Activated CD4-positive, alpha-beta T cell treated with anti-CD3 and anti-CD28 coated beads, Interleukin-2, amount 50 U/mL, for 4 hours (primary cell): ENCODE results near the gene SURF4.
A peak's percentile ranks its signal among the peaks of the same experiment; 100 is the strongest.
"Not testable (repeated sequence)": the region's sequence is repeated elsewhere in the genome, so short reads cannot be mapped to it uniquely, and the experiment has no call there.

ENCODE experiments used
- DNase-seq, 2 experiments: peaks; one replicate each; pipeline ENCODE4 v3.0.0-alpha.2; 2020

Gene SURF4

GRCh38 chr9:133349965-133350616 is 25.8 kb downstream of the SURF4 start:
- DNase-seq = no peak

- no peak for DNase-seq
Measured at GRCh38 chr9:133348718-133349573, 26.9 kb downstream of the SURF4 start.

- peak; percentile 90 to 91 for DNase-seq
Measured at GRCh38 chr9:133347985-133348717, 27.7 kb downstream of the SURF4 start, which contains the start of the genes MED22 and RPL7A. Gene MED22, minus strand, starts transcription at chr9:133348131. Its CDS starts 1,469 bp downstream, at chr9:133346662. Gene RPL7A, plus strand, starts transcription at chr9:133348218. Its CDS starts 26 bp downstream, at chr9:133348244.

DNA sequence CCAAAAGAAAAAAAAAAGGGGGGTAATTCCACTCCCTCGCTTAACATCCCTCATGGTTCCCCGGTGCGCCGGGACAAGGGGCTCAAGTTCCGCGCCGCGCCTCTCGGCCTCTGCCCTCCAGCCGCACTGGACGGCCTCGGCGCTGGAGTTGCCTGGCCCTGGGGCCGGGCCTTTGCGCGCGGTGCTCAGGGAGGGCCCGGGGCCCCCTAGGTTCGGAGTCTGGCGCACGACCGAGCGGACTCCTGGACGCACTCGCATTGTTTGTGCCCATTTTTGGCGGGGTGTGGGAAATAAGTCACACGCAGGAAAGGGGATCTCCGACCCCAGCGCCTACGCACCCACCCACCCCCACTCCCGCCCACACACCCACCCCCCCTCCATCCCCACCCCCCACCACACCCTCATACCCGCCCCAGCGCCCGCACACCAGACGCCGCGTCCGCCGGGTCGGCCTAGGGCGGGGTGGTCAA is 28.3 kb downstream of the SURF4 start:
- DNase-seq = peak in 1 of 2 experiments; percentile 47

DNA sequence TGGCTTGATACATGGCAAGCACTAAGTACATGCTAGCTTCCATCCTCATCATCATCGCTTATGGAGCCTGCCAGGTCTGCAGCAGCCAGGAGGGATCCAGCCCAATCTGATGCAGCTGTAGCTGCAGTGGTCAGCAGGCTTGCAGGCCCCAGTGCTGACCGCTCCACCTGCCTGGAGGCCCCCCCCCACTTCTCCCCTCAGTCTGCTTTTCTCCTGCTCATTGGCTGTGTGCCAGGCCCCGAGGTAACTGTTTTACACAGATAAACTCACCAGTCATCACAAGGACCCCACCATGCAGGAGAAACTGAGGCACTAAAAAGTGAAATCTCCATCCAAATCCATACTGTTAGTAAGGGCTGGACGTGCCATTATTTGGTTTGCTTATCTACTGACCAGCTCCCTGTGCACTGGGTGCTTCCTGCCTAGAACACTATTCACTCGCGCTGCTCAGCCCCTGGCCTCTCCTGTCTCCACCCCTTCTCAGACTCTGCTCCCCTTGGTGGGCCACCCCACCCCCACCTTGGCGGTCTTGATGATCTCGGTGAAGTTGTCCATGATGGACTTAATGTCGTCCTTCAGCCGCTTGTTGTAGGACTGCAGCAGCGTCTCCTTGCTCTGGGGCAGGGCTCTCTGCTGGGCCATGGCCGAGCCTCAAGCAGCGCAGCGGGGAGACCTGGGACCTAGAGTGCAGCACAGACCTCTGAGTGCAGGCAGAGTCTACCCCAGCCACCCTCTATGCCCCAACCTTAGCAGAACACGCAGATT is 29.7 kb downstream of the SURF4 start:
- DNase-seq = no peak

DNA sequence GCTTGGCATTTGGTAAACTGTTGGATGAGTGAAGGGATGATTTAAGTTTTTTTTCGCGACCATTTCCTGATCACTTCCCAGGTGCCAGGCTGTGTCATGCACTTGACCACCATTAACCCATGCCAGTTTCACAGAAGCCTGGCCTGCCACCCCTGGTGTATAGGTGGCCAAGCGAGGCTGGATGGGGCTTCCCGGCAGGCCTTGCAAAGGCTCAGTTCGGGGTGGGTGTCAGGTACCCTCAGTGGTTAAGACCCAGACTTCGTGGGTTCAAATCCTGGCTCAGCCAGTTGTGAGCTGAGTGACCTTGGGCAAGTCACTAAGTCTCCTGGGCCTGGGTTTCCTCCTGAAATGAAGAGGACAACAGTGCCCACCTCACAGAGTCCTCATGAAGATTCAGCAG is 30.3 kb downstream of the SURF4 start:
- DNase-seq = no peak

- no peak for DNase-seq
Measured at GRCh38 chr9:133344979-133345378, 30.9 kb downstream of the SURF4 start.

DNA sequence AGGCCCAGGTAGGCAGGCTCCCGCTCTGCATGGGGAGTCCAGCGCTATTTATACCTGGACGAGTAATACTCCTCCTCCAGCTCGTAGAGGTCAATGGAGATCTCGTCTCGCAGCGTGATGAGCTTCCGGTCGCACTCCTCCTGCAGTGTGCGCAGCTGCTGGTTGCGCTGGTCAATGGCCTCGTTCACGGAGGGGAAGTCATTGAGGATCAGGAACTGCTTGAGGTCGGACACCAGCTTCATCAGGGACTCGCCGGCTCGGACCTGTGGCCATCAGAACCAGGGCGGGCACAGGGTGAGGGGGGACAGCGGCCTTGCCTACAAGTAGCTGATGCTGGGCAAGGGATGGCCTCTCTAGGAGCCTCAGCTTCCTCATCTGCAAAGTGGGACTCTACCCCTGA is 31.8 kb downstream of the SURF4 start:
- DNase-seq = no peak

DNA sequence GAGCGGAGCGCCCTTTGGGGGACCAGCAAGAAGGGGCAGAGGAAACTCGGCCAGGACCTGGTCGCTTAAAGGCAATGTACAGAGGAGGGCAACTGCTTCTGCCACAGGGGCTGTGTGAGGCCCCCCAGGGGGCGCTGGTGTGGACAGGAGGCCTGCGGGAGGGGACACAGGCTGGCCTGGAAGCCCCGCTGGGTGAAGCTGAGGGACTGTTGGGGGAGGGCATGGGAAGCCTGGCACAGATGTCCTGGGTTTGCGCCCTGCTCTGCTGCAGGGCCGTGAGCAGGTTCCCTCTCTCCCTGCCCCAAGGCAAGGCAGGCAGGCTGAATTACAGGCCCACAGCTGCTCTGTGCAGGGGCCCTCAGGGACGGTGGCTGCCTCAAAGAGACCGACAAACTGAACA is 33.3 kb downstream of the SURF4 start:
- no peak for DNase-seq

DNA sequence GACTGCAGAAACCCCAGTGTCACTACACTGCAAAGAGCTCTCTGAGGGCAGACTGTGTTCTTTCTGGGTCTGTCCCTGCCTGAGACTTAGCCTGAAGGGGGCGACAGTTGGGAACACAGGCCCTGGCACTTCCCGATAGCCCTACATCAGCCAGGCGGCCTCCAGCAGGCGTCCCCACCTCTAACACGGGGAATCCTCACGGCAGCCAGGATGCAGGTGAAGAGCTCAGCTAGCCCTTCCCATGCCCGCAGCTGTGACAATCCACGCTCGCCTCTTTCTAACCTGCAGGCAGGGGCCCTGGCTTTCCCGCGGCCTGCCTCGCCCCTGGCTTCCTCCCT is 33.8 kb downstream of the SURF4 start:
- DNase-seq = no peak

DNA sequence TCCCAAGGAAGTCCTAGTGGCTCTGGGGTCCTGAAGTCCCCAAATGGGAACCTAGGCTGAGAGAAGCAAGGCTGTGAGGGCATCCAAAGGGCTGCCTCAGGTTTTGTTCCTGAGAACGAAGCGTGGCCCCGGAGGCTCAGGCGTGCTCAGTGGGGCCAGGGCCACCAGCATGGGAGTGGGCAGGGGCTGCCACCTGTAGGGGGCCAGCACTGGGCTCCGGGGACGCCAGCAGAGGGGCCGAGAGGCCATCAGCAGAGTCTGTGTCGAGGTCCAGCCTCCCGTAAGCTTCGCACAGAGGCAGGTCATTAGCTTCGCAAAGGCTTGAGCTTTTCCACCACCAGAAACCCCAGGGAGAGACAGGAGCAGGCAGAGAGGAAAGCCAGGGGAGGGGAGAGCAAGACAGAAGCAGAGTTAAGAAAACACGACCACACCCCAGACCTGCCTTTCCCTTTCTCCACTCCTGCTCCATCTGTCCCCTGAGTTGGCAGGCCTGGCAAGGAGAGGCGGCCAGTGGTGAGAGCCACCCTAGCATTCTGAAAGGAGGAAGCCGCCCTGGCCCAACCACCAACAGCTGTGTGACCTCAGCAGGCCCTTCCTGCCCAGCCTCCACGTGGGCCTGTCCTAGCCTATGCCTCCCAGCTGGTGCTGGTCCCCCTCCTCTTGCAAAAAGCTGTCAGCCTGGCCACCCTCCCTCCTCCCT is 34.3 kb downstream of the SURF4 start:
- DNase-seq = no peak

DNA sequence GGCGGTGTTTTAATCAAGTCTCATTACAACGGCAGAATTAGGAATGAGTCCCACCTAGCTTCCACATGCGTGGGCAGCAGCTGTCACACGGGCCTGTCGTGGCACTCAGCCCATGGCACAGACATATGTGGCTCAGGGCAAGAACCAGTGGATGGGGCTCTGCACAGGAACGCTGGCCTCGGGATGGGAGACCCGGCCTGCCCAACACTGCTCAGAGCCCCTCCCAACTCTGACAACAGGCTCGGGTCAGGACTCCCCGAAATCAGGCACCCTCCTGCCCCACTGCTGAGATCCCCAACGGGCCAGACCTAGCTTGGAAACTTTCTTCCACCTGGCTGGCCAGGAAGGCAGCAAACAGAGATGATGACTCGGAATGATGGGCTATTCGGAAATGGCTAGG is 34.9 kb downstream of the SURF4 start:
- DNase-seq = no peak

DNA sequence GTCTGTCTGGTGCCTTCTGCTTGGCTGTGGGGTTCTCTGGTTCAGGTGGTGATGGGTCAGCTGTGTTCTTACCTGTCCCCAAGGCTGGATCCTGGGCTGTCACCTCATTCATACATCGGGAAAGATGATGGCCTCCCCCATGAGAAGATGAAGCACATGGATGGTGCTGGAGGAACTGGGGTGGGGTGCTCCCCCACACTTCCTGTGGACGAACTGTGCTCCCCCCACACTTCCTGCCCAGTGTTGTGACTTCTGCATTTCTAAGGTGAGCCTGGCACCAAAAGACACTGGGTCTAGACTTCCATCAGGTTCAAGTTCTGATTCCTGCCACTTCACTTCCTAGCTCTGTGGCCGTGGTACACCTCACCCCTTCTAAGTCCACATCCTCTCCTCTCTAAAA is 35.6 kb downstream of the SURF4 start:
- DNase-seq = no peak

DNA sequence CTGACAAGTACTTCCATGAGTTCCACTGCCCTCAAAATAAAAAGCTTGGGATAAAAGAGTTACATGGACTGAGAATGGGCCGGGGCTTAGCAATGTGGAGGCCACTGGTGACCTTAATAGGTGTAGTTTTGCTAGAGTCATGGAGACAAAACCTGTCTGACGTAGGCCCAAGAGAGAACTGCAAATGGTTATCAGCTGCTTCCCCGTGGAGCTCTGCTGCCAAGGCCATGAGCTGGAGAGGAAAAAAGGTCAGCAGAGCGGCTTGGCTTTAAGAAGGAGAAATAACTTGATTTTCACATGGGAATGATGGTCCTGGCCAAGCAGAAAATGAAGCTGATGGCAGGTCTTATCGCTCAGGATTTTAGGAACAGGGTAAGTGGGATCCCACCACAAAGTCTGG is 36.2 kb downstream of the SURF4 start:
- DNase-seq = no peak

GRCh38 chr9:133335924-133336811 is 39.7 kb downstream of the SURF4 start, which contains the start of gene SURF6:
Gene SURF6, minus strand, starts transcription at chr9:133336188. Its CDS starts 56 bp downstream, at chr9:133336132.
- peak; percentile 89 to 91 for DNase-seq

GRCh38 chr9:133334888-133335287 is 41.0 kb downstream of the SURF4 start:
- not testable (repeated sequence) for DNase-seq

DNA sequence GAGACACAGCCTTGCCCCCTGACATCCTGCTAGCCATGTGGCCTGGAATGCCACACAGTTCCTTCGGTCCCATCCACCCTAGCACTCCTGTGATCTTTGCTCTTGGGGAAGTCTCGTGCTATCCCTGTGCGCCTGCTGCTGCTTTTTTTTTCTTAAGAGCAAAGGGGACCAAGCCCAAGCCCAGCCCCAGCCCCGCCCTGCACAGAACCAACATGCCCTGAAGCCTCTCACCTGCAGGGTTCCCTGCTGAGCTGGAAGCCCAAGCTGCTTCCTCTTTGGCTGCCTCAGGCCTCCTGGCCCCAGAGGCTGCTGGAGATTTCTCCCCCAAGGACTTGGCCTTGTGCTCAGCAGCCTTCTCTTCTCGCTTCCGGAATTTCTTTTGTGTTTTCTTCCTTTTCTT is 41.7 kb downstream of the SURF4 start:
- DNase-seq = no peak

DNA sequence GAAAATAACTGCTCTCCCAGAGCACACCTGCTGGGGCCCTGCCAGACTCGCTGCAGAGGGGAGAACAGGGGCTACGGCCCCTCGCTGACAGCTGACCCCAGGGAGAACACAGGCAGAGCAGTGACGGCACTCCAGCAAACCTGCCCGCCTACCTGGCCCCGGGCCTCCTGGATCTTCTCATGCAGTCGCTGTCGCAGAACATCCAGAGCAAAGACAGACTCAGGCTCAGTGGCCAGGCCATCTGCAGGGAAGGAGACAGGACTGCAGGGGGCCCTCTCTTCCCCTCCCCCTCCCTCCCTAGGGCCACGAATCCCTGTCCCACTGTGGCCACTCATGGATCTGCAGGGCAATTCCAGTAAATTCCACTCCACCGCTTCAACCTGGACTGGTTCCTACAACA is 42.3 kb downstream of the SURF4 start:
- DNase-seq = no peak

- no peak for DNase-seq
Measured at GRCh38 chr9:133333011-133333410, 42.8 kb downstream of the SURF4 start.

GRCh38 chr9:133332381-133332730 is 43.5 kb downstream of the SURF4 start:
- DNase-seq = no peak
